GM18951 (cell line): Measurements from ENCODE around the gene CCR3.

Experiments
- POLR2A ChIP-seq: IDR thresholded peaks from 4 replicates; pipeline ENCODE4 v1.6.1; 2011; ENCODE audit warnings: mild to moderate bottlenecking; ENCODE audit not compliant: insufficient read length, insufficient read depth; ENCODE audit errors: extremely low read depth
- in situ Hi-C: fragments of 300-500 bp; cut with MboI; formaldehyde crosslinking; loops from one replicate; pipeline ENCODE4 v1.12.0; 2022; ENCODE audit warnings: low sequenced_read_pairs, mixed read lengths, inconsistent platforms; ENCODE audit not compliant: unreplicated experiment

The CCR3 gene

DNA sequence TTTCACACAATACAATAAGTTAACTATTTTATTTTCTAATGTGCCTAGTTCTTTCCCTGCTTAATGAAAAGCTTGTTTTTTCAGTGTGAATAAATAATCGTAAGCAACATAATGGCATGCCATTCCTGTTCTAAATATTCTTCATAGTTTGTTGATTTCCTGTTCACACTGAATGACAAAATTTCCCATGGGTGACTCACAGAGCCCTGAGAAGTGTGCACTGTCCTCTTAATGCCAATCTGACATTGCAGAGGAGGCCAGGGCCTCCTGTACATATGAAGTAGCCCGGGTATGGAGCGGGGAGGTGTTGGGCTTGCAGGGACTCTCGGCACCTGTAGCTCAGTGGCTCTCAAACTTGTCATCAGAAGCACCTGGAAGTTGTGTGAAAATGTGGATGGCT is 24.3 kb downstream of the CCR3 start:
- TF ChIP-seq POLR2A: no peak
- in situ Hi-C loops: no loop called here

DNA sequence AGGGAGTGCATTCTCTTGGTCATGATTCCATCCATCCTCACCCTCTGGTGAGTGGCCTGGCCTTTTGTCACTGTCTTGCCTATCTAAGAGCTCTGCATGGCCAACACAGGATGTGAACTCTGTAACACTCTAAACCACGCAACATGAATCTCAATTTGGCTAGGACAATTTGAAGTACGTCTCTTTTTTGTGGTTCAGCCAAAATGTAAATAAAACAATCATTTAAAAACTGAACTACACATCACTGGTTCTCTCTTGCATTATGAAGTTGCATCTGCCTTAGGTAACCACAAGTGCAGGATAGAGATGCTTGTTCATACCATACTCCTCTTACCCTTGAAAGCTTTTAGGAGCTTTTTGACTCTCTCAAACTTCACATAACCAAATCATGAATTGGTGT is 27.3 kb downstream of the CCR3 start:
- TF ChIP-seq POLR2A: no peak
- in situ Hi-C loops: no loop called here

DNA sequence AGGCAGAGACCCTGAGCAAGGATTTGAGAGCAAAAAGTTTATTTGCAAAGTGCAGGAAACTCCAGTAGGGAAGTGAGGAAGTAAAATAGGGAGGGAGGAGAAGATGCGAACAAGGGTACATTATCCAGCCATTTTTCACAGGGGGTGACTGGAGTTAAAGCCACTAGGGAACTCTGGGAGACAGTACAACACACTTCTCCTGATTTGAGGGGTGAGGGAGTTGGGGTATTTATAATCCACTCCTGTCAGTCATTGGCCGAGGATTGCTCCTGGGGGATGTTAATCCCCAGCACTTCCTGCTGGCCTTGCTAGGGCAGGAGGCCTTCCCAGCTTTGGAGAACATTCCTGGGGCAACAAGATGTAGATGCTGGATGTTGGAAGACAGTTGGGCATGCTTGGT is 28.2 kb downstream of the CCR3 start:
- TF ChIP-seq POLR2A: no peak
- in situ Hi-C loops: no loop called here

DNA sequence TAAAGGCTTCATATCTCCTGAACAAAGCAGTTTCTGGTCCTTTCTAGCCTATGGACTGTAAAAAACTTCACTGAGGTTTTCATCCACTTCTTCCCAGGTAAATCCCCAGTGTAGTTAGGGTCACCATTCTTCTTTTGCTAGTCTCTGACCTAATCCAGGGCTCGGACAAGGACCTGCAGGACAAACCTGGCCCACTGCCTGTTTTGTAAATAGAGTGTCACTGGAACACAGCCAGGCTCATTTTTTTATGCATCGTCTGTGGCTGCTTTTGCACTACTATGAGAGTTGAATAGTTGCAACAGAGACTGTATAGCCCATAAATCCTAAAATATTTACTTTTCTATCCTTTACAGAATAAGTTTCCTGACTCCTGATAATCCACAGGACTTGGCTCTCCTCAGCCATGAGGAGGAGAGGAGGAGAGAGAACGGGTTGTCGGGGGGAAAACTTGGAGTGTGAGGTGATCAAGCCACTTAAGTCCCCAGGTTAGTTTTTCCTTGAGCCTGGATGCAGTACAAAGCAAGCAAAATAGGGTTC is 29.0 kb downstream of the CCR3 start:
- no peak for TF ChIP-seq POLR2A
- in situ Hi-C loops: no loop called here

DNA sequence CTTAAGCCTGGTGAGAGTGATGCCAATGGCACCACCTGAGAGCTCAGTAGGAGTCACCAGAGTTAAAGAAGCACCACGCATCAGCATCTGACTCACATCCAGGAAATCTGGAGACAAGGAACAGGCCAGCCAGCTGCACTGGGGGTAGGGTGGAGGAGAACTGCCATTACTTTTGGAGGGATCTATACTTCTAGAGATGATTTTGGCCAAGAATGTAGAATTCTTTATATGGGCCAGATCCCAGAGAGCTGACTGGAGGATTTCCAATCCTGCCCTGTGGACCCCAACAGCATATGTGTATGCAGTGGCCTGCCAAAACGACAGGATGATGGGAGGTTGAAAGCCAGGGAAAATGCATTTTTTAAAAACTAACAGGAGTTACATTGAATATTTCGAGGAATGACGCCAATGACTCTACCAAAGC is 29.8 kb downstream of the CCR3 start:
- TF ChIP-seq POLR2A: no peak
- in situ Hi-C loops: no loop called here

DNA sequence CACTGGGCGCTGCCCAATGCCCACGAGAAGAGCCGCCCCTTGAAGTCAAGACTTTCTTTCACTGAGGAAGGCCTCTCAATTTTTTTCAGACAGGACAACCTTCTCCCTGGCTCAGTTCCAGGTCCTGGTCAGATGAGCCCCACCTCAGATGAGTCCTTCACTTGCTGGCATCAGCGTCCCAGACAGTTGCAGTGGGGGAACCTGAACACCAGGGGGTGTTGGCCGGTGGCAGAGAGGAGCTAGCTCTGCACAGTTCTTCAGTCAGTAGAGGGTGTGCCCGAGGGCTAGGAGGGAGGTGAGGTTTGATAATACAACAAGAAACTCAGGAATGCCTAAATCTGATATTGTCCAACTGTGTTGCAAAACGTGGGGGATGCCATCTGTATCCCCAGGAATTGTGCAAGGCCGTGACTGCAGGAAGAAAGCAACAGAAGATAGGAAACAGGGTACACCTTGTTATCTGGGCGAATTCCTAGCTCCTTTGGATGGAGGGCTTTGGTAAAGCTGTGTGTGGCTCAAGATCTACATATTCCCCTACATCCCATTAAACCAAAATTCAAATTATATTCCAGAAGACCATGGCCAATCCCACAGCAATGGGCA is 34.3 kb downstream of the CCR3 start:
- in situ Hi-C loops: no loop called here
- no peak for TF ChIP-seq POLR2A

DNA sequence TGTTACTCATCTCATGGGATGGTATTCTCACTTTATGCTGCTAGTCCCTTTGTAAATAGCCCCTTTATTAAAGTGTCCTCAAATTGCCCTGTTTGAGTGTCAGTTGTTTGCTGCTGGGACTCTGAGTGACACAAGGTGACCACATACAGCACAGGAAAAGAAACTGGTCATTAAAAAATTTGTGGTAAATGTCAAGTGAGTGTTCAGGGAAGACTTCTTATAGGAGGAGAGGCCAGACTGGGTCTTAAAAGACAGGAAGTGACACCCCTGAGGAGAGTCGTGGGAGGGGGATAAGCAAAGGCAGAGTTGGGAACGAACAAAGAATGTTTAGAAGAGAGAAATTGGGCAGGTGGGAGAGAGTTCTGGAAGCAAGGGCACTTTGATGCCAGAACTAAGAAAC is 35.2 kb downstream of the CCR3 start:
- in situ Hi-C loops: no loop called here
- no peak for TF ChIP-seq POLR2A

DNA sequence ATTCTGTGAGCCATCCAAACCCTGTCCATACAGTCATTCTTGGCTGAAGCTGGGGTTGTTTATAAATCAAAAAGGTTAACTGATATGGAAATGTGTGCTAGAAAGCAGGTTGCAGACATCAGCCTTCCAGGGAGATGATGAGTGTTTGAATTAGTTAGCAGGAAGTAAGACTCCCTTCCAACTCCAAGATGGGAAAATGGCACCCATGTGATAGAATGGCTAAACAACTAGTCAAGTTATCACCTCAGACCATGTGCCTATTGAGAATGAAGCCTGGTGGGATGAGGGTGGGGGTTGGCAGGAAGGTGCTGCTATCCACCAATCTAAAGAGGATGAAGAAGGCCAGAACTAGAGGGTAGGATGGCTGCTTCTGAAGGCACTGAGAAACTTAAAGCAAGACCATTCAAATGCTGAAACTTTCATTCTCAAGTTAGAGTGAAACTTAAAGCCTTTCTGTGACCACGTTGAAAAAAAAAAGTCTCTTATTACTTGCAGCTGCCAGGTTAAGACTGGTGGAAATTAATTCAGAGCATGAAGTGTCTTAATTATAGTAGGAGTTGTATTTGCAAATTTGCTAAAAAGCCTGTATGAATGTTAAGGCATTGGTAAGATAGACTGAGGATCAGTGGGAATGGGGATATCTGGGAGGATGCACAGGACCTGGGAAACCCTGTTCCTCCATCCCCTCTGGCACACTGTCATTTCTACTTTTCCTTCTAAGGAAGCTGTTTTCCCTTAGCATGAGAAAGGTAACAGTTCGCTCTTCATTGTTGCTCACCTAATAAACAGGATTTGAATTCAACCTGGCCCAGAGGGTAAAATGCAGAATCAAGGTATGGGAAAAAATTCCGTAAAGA is 36.8 kb downstream of the CCR3 start:
- no peak for TF ChIP-seq POLR2A
- in situ Hi-C loops: no loop called here

DNA sequence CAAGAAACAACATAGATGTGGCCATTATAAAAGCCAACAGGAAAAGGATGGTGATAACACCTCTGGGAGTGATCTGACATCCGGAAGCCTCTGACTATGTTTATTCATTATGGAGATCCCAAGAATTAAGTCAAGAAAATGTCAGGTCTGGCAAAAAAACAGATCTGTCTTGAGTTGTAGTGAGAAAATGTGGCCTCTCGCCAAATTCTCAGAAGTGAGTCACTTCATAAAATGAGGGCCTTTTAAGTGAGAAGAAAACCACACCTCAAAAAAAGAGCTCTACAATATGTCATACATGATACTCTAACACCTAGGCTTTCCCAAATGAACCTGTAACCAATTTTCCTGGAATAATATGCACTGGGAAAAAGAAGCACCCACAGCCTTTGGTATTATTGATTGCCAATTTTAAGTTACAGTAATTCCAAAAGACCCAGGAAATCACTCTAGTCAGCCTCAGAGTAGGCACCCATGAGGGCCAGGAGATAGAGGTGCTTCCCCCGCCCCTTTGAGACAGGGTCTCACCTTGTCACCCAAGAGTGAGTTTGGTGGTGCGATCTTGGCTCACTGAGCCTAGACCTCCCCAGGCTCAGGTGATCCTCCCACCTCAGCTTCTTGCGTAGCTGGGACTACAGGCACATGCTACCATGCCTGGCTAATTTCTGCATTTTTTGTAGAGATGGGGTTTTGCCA is 38.0 kb downstream of the CCR3 start:
- no peak for TF ChIP-seq POLR2A
- in situ Hi-C loops: no loop called here

DNA sequence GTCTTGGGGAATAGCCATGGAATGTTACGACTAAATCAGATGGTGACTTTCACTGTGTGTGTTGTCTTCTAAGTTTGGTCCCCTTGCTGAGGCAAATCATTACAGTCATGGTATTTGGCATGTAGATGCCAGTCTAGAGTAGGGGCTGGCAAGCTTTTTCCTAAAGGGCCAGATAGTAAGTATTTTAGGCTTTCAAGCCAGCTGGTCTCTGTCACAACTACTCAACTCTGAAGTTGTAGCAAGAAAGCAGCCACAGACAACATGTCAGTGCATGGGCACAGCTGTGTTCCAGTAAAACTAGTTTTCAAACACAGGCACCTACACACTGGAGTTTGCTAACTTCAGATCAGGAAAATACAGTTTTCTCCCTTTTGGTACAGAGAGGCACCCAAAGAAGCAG is 39.3 kb downstream of the CCR3 start:
- no peak for TF ChIP-seq POLR2A
- in situ Hi-C loops: no loop called here

DNA sequence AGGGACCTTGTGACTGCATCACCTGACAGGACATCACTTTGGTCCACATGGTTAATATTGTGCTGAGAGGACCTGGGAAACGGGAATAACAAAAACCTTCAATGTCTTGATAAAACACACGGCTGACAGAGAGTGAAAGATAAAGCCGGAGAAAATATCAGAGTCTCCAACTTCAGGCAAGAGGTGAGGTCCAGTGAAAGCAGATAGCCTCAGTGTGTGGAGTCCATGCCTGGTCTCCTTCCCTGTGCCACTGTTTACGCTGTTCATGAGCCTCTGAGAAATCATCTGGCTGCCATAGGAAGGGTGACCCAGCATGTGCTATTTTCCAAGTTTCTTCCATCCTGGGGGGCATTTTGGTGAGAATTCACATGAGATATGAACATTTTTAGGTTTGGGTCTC is 39.8 kb downstream of the CCR3 start:
- TF ChIP-seq POLR2A: no peak

DNA sequence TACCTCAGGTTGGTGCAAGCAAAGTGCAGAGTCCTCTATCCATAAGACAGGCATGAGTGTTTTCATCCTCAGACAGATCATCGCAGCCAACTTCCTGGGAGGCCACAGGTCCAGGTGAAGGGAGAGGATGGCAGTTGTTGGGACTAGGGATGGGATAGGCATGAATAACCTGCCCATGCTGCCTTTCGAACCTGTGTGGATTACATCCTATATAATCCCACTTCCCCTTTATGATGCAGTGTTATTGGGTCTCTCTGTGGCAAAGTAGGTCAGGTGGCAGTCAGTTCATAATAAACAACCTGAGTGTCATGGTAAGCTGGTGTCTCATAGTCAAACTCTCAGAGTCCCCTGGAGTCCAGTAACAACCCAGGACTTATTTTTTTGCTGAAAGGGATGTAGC is 40.4 kb downstream of the CCR3 start:
- TF ChIP-seq POLR2A: no peak

More for the DNA sequence above, 39.8 kb downstream of the CCR3 start:
- in situ Hi-C loops: no loop called here

DNA sequence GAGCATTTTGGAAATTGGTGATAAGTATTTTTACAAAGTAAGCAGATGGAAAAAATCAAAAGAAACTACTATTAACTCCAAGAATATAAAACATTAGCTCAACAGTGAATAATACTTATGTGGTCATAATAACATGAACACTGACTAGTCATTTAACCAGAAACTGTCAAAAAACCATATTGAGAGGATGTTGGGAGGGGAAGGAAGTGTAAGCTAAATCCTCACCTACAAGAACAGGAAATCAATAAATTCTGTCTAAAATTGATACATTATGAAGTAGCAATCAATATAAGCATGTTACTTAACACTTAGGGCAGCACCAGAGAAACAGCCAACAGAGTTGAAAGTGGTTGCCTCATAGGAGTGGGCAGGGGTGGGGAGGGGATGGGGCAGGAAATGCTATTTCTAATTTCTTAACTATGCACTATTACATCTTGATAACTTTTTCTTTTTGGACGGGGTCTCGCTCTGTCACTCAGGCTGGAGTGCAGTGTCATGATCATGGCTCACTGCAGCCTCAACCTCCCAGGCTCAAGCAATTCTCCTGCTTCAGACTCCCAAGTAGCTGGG is 41.7 kb downstream of the CCR3 start:
- in situ Hi-C loops: no loop called here
- no peak for TF ChIP-seq POLR2A

More for the DNA sequence above, 40.4 kb downstream of the CCR3 start:
- in situ Hi-C loops: no loop called here
